Stimulated activated CD4-positive, alpha-beta T cell treated with anti-CD3 and anti-CD28 coated beads, Interleukin-15, amount 100 ng/mL, for 48 hours (primary cell): ENCODE measurements around the gene TBC1D14.
A peak's percentile ranks its signal among the peaks of the same experiment; 100 is the strongest.
"Not testable (repeated sequence)": the region's sequence is repeated elsewhere in the genome, so short reads cannot be mapped to it uniquely, and the experiment has no call there.

ENCODE experiments used
- DNase-seq, 2 donors: peaks; one replicate each; pipeline ENCODE4 v3.0.0-alpha.2; 2020; ENCODE audit warnings: low read depth in 2 of 2

The TBC1D14 gene

DNA sequence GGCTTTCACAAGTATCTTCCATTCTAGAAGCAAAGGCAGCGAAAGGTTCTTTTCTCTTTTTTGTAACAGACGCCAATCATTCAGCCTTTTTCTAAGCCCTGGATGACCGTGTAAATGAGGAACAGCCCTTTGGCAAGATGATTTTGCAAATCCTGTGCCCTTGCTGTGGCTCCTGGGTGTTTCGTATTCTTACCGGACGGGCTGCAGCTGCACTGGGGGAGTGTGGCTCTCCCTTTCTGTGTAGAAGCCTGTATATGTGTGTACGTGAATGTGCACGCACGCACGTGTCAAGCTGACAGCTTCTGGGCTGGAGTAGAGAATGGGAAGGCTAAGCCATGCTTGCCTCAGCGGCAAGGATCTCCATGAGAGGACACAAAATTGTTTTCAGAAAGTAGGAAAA, 150.0 kb downstream of the TBC1D14 start:
- no peak for DNase-seq

DNA sequence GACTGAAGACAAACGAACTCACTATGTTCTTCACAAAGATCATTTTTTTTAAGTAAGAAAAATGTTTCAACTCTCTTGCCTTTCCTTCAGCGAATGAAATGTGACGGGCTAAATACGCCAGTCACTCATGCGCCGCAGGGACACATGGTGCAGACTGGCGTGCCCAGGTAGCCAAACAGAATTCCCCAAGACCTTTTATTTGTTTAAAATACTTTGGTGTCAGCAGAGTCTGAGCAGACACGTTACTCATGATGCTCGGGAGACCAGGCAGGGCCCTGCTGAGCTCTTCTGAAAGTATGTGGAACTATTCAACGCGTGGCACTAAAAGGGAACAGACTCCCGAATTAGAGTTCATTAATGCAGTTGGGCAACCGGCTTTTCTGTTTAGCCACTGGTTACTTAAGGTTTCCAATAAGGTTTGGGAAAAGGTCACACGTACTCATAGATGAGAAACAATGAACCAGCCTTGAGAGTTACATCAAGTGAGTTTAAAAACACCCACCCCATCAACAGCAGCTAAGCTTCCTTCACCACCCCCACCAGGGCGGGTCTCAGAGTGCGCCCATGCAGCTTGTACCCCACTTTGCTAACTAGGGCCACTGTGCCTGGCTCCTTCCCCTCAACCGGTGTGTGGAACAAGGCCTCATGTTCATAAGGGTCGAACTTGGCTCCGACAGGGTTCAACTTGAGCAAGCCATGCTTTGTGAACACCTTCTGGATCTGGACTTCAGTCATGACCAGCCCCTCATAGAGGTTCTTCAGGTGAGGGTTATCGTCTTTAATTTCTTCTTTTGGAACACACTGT, 150.9 kb downstream of the TBC1D14 start:
- no peak for DNase-seq

DNA sequence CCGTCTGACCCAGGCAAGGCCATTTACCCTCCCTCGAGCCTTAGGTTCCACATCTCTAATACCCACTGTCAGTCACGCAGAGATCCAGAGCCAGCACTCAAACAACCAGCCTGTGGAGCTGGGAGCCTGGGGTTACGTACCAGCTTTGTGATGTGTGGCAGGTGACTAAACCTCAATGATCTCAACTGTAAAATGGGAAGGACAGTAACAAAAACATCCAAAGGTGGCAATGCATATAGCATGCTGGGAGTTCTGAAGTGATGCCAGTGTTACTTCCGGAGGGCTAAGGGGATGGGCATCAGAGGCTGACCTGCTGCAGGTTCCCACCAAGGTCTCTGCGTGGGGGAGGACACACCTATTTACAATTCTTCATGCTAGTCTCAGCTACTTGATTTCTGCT, 152.2 kb downstream of the TBC1D14 start:
- no peak for DNase-seq

DNA sequence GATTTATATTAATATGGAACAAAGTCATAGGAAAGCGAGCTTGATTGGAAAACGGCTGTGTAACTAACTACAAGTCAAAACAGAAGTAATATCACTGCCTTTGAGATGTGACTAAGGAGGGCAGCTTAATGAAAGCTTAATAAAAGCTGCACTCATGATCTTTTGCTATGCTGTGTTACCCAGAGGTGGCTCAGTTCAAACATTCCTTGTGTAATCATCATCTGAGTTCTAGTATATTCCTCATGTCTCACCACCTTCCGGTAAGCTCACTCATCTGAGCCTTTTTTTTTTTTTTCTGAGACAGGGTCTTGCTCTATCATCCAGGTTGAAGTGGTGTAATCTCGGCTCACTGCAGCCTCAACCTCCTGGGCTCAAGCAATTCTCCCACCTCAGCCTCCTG, 153.2 kb downstream of the TBC1D14 start:
- no peak for DNase-seq

DNA sequence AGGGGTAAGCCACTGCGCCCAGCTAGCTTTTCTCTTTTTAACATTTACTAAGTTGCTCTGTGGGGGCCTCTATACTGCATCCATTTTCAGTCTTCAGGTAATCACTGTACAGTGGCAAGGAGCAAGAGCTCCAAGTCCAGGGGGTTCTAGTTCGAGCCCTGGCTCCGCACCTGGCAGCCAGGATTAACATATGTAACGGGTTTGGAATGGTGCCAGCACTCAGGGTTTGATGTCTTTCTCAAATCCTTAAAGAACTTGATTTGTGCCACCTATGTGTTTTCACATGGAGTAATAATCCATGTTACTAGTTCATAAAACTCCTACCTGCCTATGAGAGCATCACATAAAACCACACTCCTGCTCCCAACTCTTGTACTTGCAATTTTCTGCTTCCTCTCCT, 153.7 kb downstream of the TBC1D14 start:
- DNase-seq: no peak

DNA sequence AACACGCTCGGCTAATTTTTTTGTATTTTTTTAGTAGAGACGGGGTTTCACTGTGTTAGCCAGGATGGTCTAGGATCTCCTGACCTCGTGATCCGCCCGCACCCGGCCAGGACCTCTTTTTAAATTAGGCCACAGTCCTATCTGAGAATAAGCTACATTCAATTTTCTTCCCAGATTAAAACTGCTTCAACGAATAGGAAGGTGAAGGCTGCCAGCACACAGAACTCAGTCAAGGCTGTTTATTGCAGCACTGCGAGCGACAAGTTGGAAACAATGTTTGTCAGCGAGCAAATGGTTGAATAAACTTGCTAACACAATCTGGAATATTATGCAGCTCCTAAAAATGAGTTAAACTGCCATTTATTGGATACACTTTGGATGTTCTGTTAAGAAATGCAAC, 156.4 kb downstream of the TBC1D14 start:
- no peak for DNase-seq

DNA sequence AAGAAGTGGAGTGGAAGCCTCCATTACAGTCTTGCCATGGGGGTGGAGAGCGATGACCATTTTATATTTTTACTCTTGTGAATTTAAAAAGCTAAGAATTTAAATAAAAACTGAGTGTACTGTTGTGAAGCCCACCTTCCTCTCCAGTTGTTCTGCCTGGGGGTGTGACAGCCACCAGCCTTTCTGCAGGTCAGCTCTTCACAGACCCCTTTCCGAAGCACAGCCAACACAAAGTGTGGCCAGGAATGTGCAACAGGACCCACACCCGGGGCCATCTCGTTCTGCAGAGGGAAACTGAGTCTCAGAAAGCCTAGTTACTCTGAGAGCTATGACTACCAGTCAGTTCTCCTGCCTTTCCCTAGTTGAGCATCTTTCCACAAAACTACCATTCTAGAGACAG, 156.9 kb downstream of the TBC1D14 start:
- no peak for DNase-seq

DNA sequence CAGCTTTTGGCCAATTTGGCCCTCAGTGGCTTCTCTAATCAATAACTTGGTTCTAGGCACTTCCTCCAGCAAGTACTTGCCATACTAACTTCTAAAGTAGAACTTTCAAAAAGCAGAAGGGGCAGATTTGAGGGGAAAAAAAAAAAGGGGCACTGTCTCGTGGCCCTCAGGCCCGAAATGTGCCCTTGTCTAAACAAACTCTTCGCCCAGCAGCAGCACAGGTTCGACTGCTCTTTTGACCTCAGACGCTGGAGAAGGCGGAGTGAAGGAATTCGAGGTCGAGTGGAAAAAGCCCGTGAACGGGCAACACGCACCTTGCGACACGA, 157.5 kb downstream of the TBC1D14 start:
- no peak for DNase-seq

DNA sequence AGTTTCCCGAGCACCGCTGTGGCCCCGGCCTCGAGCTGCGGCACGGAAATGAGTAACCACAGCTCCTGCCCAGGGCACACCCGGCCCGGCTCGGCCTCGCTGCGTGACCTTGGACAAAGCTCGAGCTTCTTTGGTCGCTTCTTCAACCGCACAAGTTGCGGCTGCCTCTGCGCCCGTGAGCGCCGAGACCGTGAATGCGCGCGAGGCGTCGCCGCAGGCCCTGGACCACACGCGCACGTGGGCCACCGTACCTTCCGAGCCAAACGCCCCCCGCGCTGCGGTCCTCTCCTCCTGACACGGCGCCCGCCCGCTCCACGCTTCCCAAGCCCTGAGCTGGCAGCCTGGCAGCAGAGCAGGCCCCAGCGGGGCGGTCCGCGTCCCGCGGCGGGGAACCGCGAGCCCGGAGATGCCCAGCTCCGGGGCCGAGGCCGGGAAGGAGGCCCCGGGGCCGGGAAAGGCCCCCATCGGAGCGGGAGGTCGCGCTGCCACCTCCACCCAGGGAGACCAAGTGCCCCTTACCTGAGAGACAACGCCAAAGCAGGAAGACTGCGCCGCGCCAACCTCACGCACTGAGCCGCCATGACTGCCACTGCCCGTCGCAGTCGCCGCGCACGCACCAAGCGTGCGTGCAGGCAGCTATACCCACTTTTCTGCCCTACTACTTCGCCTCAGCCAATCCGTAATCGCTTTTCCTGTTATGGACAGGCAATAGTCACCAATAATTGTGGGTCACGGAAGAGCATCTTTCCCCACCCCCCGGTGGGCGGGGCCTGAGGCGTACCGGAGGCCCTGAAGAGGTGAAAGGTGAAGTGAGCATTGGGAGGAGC, 158.0 kb downstream of the TBC1D14 start, which contains the start of gene GRPEL1:
Gene GRPEL1, minus strand, starts transcription at position 613 of the 827 bp plus-strand sequence. Its CDS starts 32 bp downstream, at position 581.
- peak; percentile 99 to 100 for DNase-seq

DNA sequence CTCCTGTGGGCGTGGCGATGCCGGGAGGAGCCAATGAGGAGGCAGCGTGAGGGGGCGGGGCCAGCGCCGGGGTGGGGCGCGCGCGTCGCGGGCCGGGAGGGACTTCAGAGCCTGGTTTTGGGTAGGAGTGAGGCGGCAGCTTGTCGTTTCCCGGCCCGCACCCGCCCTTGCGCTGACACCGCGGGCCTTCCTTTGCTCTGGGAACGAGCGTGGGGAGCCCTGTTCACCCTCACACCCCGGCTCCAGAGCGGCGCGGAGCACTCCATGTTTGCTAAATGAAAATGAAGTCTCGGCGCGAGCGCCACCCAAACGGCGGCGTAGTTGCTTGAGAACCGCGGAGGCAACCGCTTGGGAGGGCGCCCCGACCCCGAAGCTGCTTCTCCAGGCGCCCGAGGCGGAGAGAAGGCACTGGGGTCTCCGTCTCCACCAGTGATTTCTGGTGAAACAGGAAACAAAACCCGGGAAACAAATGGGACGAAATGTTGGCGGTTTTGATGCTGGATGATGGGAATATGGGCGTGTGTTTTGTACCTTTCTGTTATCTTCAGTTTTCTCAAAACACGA, 158.7 kb downstream of the TBC1D14 start:
- no peak for DNase-seq

DNA sequence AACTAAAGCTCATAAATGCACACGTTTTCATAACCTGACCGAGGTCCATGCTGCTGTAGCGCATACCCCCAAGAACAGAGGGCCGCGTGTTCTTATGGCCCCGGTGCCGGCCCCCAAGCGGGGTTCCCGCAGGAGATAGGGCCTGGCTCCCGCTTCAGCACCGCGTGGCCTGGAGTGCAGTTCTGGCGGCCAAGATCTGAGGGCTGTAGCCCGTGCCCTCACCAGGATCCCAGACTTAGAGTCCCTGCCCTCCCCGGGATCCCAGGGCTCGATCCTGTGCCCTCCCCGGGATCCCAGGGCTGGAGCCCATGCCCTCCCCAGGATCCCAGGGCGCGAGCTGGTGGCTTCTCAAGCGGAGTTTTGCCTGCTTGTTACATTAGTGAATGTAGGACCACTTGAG, 159.3 kb downstream of the TBC1D14 start:
- DNase-seq: no peak

DNA sequence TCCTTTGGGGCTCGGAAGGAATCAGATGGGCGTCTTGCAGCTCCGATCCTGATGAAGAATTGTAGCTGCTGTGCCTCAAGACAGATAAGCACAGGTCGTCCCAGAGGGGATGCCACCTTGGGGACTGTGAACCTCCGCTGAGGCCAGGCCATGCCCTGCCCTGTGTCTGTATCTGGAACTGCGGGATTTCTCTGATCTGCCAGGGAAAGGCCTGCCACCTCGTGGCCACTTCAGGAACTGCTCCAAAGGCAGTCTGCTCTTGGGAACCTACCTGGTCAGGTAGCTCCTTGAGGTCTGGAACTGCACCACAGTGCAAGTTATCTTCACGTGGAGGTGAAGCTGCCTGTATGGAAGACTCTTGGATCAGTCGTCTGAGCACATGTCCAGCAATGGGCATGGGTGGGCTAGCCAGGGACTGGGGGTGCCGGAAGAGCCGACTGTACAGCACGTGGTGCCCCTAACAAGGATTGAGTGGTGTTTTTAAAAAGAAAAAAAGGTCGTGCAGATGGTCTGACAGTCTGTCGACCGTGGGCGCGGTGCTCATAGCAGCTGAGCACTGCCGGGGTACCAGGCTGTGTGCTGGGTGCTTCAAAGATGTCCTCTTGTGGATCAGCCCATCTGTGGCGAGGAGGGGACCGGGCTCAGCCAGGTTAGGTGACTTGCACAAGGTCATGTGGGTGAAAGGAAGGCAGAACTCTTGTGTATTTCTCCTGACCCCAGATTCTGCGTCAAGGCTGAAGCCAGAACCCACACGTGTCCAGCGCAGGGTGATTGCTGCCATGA, 161.3 kb downstream of the TBC1D14 start:
- DNase-seq: peak; percentile 57 to 80

DNA sequence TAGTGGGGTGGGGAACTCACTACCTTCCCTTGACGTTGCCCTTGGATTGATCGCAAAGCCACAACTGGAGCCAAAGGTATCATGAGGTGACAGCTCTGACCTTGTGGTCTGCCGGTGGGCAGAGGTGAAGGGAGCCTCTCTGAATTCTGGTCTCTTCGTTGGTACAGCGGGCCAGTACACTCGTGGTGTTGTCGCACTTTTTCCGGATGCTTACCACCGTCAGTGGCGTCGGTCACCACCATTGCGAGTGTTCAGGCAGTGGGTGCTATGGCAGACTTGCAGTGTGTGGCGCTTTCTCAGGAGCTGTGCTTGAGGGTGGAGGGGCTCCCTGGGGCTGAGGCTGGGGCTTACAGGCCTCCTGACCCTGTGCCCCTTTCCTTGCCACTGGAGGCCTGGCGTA, 163.4 kb downstream of the TBC1D14 start:
- no peak for DNase-seq

DNA sequence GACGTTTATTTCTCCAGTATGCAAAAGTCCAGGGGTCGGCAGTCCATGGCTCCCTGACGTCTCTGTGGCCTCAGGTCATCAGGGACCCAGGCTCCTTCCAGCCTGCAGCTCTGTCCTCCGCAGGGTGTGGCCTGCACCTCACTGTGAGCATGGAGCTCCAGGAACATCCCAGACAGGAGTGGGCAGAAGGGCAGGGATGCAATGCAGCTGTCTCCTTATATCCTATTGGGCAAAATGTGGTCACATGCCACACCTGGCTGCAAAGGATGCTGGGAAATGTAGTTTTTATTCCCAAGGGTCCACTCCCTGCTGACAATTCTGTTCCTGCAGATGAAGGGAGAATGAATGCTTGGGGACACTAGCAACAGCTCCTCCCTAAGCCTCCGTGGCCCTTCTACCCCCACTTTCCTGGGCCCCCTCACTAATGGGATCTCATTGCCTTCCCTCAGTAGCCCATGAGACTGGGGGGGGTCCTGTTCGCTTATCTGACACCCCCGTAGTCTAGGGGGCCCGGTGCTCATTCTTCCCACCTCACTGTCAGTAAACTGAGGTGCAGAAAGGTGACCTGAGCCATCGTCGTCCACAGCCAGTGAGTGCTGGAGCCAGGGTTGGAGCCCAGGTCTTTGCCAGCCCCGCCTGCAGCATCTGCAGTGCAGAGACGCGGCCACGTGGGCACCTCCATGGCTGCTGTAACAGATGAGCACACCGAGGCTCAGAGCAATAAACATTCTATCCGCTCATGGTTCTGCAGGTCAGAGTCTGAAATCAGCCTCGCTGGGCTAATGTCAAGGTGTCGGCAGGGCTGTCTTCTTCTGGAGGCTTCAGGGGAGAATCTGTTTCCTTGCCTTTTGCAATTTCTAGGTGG, 164.1 kb downstream of the TBC1D14 start:
- DNase-seq: no peak

DNA sequence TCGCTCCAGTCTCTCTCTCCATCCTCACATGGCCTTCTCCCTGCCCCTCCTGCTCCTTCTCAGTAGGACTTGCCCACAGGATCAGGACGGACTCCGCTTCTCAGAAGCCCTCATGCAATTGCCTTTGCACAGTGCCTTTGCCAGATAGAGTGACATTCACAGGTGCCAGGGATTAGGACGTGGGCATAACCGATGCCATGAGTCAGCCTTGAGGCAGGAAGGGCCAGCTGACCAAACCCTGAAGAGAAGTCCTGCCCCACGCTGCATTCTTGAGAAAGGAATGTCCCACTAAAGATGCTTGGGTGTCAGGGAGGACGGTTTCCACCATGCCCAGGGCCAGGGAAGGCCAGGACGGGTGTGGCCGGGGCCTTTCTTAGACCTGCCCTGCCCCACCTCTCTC, 164.8 kb downstream of the TBC1D14 start:
- DNase-seq: no peak

DNA sequence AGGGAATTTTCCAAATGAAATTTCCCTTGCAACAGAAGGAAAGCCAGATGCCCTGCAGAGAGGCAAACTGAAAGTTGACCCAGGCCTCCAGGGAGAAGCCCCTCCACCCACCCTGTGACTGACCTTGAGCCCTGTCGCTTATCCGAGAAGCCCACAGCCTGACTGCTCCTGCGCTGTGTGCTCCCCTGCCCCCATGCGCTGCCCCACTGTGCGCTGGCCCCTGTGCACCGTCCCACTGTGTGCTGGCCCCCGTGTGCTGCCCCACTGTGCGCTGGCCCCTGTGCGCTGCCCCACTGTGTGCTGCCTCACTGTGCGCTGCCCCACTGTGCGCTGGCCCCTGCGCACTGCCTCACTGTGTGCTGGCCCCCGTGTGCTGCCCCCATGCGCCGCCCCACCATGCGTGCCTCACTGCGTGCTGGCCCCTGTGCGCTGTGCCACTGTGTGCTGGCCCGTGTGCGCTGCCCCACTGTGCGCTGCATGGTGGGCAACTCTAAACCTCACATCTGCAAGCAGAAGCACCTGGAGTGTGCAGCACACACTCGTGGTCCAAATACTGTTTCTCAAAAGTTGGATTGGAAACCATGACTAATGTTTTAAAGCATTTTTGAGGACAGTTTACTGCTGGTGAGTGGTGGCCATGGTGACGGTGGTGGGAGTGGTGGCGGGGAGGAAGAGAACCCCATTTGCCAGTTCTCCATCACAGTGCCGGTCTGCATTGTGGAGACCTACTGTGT, 166.5 kb downstream of the TBC1D14 start:
- no peak for DNase-seq

DNA sequence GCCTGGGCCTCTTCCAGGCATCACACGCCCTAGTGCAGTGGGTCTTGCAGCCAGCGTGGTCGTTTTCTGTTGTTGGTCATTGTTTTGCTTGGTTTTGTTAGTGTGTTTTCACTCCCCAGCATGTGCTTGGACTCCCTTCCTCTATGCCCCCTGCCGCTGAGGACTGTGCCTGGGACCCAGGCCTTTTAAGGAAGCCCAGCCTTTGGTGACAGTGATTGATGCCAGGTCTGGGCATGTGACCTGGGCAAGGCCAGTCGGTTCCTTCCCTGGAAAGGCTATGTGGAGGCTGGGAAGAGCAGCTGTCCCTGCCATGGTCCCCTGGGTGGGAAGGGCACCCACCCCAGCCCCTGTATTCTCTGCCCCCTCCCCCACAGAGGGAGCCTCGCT, 167.1 kb downstream of the TBC1D14 start:
- DNase-seq: no peak

DNA sequence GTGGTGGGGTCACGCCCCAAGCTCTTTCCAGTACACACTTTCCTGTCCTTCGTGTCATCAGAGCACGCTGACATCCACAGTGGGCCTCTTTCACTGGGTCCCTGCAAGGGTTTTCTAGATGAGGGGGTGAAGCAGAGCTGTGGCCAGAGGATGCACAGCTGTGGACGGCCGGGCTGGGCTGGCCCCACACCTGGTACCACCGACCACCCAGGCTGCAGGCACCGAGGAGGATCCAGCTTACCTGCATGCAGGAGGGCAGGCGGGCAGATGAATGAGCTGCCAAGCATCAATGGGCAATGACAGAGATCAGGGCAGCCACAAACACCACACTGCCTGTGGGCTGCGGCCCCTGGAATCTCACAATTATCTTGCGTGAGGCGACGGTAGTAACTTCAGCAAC, 167.7 kb downstream of the TBC1D14 start:
- DNase-seq: no peak

DNA sequence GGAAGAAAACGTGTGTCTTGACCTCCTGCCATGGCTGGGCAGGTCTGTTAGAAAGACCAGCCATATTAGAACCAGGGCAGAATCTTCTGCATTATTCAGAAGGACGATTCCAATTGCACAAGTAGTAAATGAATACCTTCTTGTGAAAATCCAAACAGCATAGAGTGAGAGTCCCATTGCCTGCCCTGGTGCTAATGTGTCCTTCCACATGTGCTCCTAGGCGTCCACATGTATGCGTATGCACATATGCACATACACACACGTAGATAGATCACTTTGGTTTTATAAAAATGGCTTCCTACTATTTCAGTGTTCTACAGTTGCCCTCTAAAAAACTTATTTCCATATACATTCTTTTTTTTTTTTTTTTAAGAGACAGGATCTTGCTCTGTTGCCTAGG, 168.4 kb downstream of the TBC1D14 start:
- DNase-seq: no peak

DNA sequence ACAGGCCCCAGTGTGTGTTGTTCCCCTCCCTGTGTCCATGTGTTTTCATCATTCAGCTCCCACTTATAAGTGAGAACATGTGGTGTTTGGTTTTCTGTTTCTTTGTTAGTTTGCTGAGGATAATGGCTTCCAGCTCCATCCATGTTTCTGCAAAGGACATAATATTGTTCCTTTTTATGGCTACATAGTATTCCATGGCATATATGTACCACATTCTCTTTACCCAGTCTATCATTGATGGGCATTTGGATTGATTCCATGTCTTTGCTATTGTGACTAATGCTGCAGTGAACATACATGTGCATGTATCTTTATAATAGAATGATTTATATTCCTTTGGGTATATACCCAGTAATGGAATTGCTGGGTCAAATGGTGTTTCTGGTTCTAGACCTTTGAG, 169.9 kb downstream of the TBC1D14 start:
- DNase-seq: not testable (repeated sequence)
